ENCODE data around the gene ALOX5.

DNA sequence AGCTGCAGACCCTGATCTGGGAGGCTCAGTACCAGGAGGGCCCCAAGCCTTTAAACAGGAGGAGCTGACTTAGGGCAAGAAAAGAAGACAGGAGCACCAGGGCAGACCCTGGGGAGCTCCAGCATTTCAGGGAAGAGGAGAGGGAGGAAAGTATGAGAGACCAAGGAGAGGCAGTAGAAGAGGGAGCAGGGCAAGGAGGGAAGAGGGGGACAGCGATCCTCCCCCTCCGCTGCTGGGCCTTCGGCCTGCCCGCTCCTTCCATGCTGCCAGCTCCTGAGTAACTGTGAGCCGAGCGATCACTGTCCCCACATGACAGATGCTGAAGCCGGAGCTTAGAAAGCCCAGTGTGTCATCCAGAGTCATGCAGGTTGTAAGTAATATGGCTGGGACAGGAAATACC lies 65.9 kb downstream of the ALOX5 start:
- TF ChIP-seq REST (IDR thresholded peaks at IDR 0.05; ENCODE audit: low read depth, low read length) (no peak), TCF12 (IDR thresholded peaks at IDR 0.05; ENCODE audit: low read depth, low read length) (no peak), ZZZ3 (IDR thresholded peaks at IDR 0.05; ENCODE audit: control insufficient read depth, insufficient read length, low read depth) (no peak), NFYA (IDR thresholded peaks at IDR 0.05; ENCODE audit: borderline replicate concordance, low read depth, low read length) (no peak), CREM (IDR thresholded peaks at IDR 0.05; ENCODE audit: low read depth) (no peak), SP1 (IDR thresholded peaks at IDR 0.05; ENCODE audit: low read depth, low read length) (no peak), ZNF622 (IDR thresholded peaks at IDR 0.05) (no peak), CTCF (IDR thresholded peaks at IDR 0.05 in 2 of 3, conservative IDR thresholded peaks at IDR 0.05 in 1 of 3; ENCODE audit: control insufficient read depth in 2 of 3, extremely low read depth in 1 of 3, insufficient read depth in 1 of 3, low read depth in 3 of 3, low read length in 3 of 3) (no peak), DPF2 (IDR thresholded peaks at IDR 0.05) (no peak)
- TF ChIP-seq, protein P1, sequence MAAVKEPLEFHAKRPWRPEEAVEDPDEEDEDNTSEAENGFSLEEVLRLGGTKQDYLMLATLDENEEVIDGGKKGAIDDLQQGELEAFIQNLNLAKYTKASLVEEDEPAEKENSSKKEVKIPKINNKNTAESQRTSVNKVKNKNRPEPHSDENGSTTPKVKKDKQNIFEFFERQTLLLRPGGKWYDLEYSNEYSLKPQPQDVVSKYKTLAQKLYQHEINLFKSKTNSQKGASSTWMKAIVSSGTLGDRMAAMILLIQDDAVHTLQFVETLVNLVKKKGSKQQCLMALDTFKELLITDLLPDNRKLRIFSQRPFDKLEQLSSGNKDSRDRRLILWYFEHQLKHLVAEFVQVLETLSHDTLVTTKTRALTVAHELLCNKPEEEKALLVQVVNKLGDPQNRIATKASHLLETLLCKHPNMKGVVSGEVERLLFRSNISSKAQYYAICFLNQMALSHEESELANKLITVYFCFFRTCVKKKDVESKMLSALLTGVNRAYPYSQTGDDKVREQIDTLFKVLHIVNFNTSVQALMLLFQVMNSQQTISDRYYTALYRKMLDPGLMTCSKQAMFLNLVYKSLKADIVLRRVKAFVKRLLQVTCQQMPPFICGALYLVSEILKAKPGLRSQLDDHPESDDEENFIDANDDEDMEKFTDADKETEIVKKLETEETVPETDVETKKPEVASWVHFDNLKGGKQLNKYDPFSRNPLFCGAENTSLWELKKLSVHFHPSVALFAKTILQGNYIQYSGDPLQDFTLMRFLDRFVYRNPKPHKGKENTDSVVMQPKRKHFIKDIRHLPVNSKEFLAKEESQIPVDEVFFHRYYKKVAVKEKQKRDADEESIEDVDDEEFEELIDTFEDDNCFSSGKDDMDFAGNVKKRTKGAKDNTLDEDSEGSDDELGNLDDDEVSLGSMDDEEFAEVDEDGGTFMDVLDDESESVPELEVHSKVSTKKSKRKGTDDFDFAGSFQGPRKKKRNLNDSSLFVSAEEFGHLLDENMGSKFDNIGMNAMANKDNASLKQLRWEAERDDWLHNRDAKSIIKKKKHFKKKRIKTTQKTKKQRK (IDR thresholded peaks at IDR 0.05; ENCODE audit: low read depth, low read length), result no peak
- TF ChIP-seq, protein P2, sequence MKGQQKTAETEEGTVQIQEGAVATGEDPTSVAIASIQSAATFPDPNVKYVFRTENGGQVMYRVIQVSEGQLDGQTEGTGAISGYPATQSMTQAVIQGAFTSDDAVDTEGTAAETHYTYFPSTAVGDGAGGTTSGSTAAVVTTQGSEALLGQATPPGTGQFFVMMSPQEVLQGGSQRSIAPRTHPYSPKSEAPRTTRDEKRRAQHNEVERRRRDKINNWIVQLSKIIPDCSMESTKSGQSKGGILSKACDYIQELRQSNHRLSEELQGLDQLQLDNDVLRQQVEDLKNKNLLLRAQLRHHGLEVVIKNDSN (IDR thresholded peaks at IDR 0.05; ENCODE audit: borderline replicate concordance, extremely low read length, insufficient read depth, low read depth, low read length), result no peak
